Measurements from ENCODE around the gene NEK9.

The NEK9 gene

GRCh38 chr14:75095690-75096089 is 31.2 kb downstream of the NEK9 start:
- no peaks in the 10 kb centered on the region for H3K27me3 ChIP-seq (ENCODE audit: control insufficient read depth, insufficient read depth, low read length)
- H3K4me3 ChIP-seq (ENCODE audit: low read depth, low read length), result no peak overlapping the region
- H3K9me3 ChIP-seq (ENCODE audit: control insufficient read depth, insufficient read depth, low read length), result no peaks in the 10 kb centered on the region
- H3K4me1 ChIP-seq (ENCODE audit: control insufficient read depth, insufficient read depth, low read length), result peaks cover 3% of the 10 kb centered on the region
- no peak overlapping the region for H3K9ac ChIP-seq (ENCODE audit: low read depth, low read length)
- peaks cover 22% of the 10 kb centered on the region for H3K36me3 ChIP-seq (ENCODE audit: control insufficient read depth, insufficient read depth, low read length)

GRCh38 chr14:75094896-75095295 is 32.0 kb downstream of the NEK9 start:
- Histone ChIP-seq H3K4me3 (ENCODE audit: low read depth, low read length) (no peak overlapping the region), H3K4me1 (ENCODE audit: control insufficient read depth, insufficient read depth, low read length) (peaks cover 3% of the 10 kb centered on the region), H3K36me3 (ENCODE audit: control insufficient read depth, insufficient read depth, low read length) (peaks cover 18% of the 10 kb centered on the region), H3K9ac (ENCODE audit: low read depth, low read length) (no peak overlapping the region), H3K9me3 (ENCODE audit: control insufficient read depth, insufficient read depth, low read length) (no peaks in the 10 kb centered on the region), H3K27me3 (ENCODE audit: control insufficient read depth, insufficient read depth, low read length) (no peaks in the 10 kb centered on the region)

- Histone ChIP-seq H3K9me3 (ENCODE audit: control insufficient read depth, insufficient read depth, low read length) (no peaks in the 10 kb centered on the region), H3K4me1 (ENCODE audit: control insufficient read depth, insufficient read depth, low read length) (peaks cover 3% of the 10 kb centered on the region), H3K9ac (ENCODE audit: low read depth, low read length) (no peak overlapping the region), H3K36me3 (ENCODE audit: control insufficient read depth, insufficient read depth, low read length) (peaks cover 14% of the 10 kb centered on the region), H3K4me3 (ENCODE audit: low read depth, low read length) (no peak overlapping the region), H3K27me3 (ENCODE audit: control insufficient read depth, insufficient read depth, low read length) (no peaks in the 10 kb centered on the region)
Measured at GRCh38 chr14:75092698-75093097, 34.1 kb downstream of the NEK9 start.

GRCh38 chr14:75091251-75091650 is 35.6 kb downstream of the NEK9 start:
- H3K27me3 ChIP-seq (ENCODE audit: control insufficient read depth, insufficient read depth, low read length), result no peaks in the 10 kb centered on the region
- H3K9me3 ChIP-seq (ENCODE audit: control insufficient read depth, insufficient read depth, low read length), result no peaks in the 10 kb centered on the region
- peaks cover 3% of the 10 kb centered on the region for H3K4me1 ChIP-seq (ENCODE audit: control insufficient read depth, insufficient read depth, low read length)
- no peak overlapping the region for H3K9ac ChIP-seq (ENCODE audit: low read depth, low read length)
- H3K4me3 ChIP-seq (ENCODE audit: low read depth, low read length), result no peak overlapping the region
- peaks cover 14% of the 10 kb centered on the region for H3K36me3 ChIP-seq (ENCODE audit: control insufficient read depth, insufficient read depth, low read length)

GRCh38 chr14:75090353-75090752 is 36.5 kb downstream of the NEK9 start:
- Histone ChIP-seq H3K36me3 (ENCODE audit: control insufficient read depth, insufficient read depth, low read length) (peaks cover 18% of the 10 kb centered on the region), H3K4me1 (ENCODE audit: control insufficient read depth, insufficient read depth, low read length) (peaks cover 3% of the 10 kb centered on the region), H3K9me3 (ENCODE audit: control insufficient read depth, insufficient read depth, low read length) (no peaks in the 10 kb centered on the region), H3K27me3 (ENCODE audit: control insufficient read depth, insufficient read depth, low read length) (no peaks in the 10 kb centered on the region), H3K4me3 (ENCODE audit: low read depth, low read length) (no peak overlapping the region), H3K9ac (ENCODE audit: low read depth, low read length) (no peak overlapping the region)

GRCh38 chr14:75088566-75089373 is 38.1 kb downstream of the NEK9 start:
- no peak overlapping the region for H3K4me3 ChIP-seq (ENCODE audit: low read depth, low read length)
- H3K9me3 ChIP-seq (ENCODE audit: control insufficient read depth, insufficient read depth, low read length), result no peaks in the 10 kb centered on the region
- peaks cover 22% of the 10 kb centered on the region for H3K36me3 ChIP-seq (ENCODE audit: control insufficient read depth, insufficient read depth, low read length)
- no peaks in the 10 kb centered on the region for H3K27me3 ChIP-seq (ENCODE audit: control insufficient read depth, insufficient read depth, low read length)
- H3K9ac ChIP-seq (ENCODE audit: low read depth, low read length), result no peak overlapping the region
- peaks cover 3% of the 10 kb centered on the region for H3K4me1 ChIP-seq (ENCODE audit: control insufficient read depth, insufficient read depth, low read length)

- Histone ChIP-seq H3K36me3 (ENCODE audit: control insufficient read depth, insufficient read depth, low read length) (peaks cover 23% of the 10 kb centered on the region), H3K4me3 (ENCODE audit: low read depth, low read length) (no peak overlapping the region), H3K9ac (ENCODE audit: low read depth, low read length) (no peak overlapping the region), H3K27me3 (ENCODE audit: control insufficient read depth, insufficient read depth, low read length) (no peaks in the 10 kb centered on the region), H3K9me3 (ENCODE audit: control insufficient read depth, insufficient read depth, low read length) (no peaks in the 10 kb centered on the region), H3K4me1 (ENCODE audit: control insufficient read depth, insufficient read depth, low read length) (peaks cover 3% of the 10 kb centered on the region)
Measured at GRCh38 chr14:75088153-75088552, 38.7 kb downstream of the NEK9 start.

GRCh38 chr14:75084513-75084912 is 42.3 kb downstream of the NEK9 start:
- no peaks in the 10 kb centered on the region for H3K27me3 ChIP-seq (ENCODE audit: control insufficient read depth, insufficient read depth, low read length)
- no peaks in the 10 kb centered on the region for H3K9me3 ChIP-seq (ENCODE audit: control insufficient read depth, insufficient read depth, low read length)
- peaks cover 22% of the 10 kb centered on the region for H3K36me3 ChIP-seq (ENCODE audit: control insufficient read depth, insufficient read depth, low read length)
- no peaks in the 10 kb centered on the region for H3K4me1 ChIP-seq (ENCODE audit: control insufficient read depth, insufficient read depth, low read length)
- H3K4me3 ChIP-seq (ENCODE audit: low read depth, low read length), result no peak overlapping the region
- H3K9ac ChIP-seq (ENCODE audit: low read depth, low read length), result no peak overlapping the region

GRCh38 chr14:75083271-75083670 is 43.6 kb downstream of the NEK9 start:
- peaks cover 22% of the 10 kb centered on the region for H3K36me3 ChIP-seq (ENCODE audit: control insufficient read depth, insufficient read depth, low read length)
- no peak overlapping the region for H3K4me3 ChIP-seq (ENCODE audit: low read depth, low read length)
- no peaks in the 10 kb centered on the region for H3K27me3 ChIP-seq (ENCODE audit: control insufficient read depth, insufficient read depth, low read length)
- no peak overlapping the region for H3K9ac ChIP-seq (ENCODE audit: low read depth, low read length)
- no peaks in the 10 kb centered on the region for H3K9me3 ChIP-seq (ENCODE audit: control insufficient read depth, insufficient read depth, low read length)
- no peaks in the 10 kb centered on the region for H3K4me1 ChIP-seq (ENCODE audit: control insufficient read depth, insufficient read depth, low read length)

- H3K4me3 ChIP-seq (ENCODE audit: low read depth, low read length), result no peak overlapping the region
- no peaks in the 10 kb centered on the region for H3K27me3 ChIP-seq (ENCODE audit: control insufficient read depth, insufficient read depth, low read length)
- H3K9me3 ChIP-seq (ENCODE audit: control insufficient read depth, insufficient read depth, low read length), result no peaks in the 10 kb centered on the region
- H3K9ac ChIP-seq (ENCODE audit: low read depth, low read length), result no peak overlapping the region
- H3K4me1 ChIP-seq (ENCODE audit: control insufficient read depth, insufficient read depth, low read length), result no peaks in the 10 kb centered on the region
- peaks cover 22% of the 10 kb centered on the region for H3K36me3 ChIP-seq (ENCODE audit: control insufficient read depth, insufficient read depth, low read length)
Measured at GRCh38 chr14:75081660-75082229, 45.1 kb downstream of the NEK9 start.

GRCh38 chr14:75079521-75079920 is 47.3 kb downstream of the NEK9 start:
- H3K36me3 ChIP-seq (ENCODE audit: control insufficient read depth, insufficient read depth, low read length), result peaks cover 13% of the 10 kb centered on the region
- no peak overlapping the region for H3K4me3 ChIP-seq (ENCODE audit: low read depth, low read length)
- H3K9ac ChIP-seq (ENCODE audit: low read depth, low read length), result no peak overlapping the region
- no peaks in the 10 kb centered on the region for H3K4me1 ChIP-seq (ENCODE audit: control insufficient read depth, insufficient read depth, low read length)
- H3K9me3 ChIP-seq (ENCODE audit: control insufficient read depth, insufficient read depth, low read length), result no peaks in the 10 kb centered on the region
- no peaks in the 10 kb centered on the region for H3K27me3 ChIP-seq (ENCODE audit: control insufficient read depth, insufficient read depth, low read length)

GRCh38 chr14:75077794-75078193 is 49.1 kb downstream of the NEK9 start:
- H3K36me3 ChIP-seq (ENCODE audit: control insufficient read depth, insufficient read depth, low read length), result peaks cover 4% of the 10 kb centered on the region
- H3K4me3 ChIP-seq (ENCODE audit: low read depth, low read length), result no peak overlapping the region
- H3K4me1 ChIP-seq (ENCODE audit: control insufficient read depth, insufficient read depth, low read length), result no peaks in the 10 kb centered on the region
- H3K27me3 ChIP-seq (ENCODE audit: control insufficient read depth, insufficient read depth, low read length), result no peaks in the 10 kb centered on the region
- H3K9ac ChIP-seq (ENCODE audit: low read depth, low read length), result no peak overlapping the region
- H3K9me3 ChIP-seq (ENCODE audit: control insufficient read depth, insufficient read depth, low read length), result no peaks in the 10 kb centered on the region
